Panc1 (cell line): ENCODE data around the gene PLB1.

ENCODE experiments used
- POLR2AphosphoS5 ChIP-seq: IDR thresholded peaks from 2 replicates; pipeline ENCODE4 v1.6.1; 2012; ENCODE audit warnings: mild to moderate bottlenecking, low read depth, low read length, moderate library complexity
- TF ChIP-seq, protein P1 (sequence below): fragments of 450-650 bp; IDR thresholded peaks from 2 replicates; pipeline ENCODE4 v1.5.1; 2017; ENCODE audit warnings: mild to moderate bottlenecking
- TF ChIP-seq, protein P2 (sequence below), 2 experiments: IDR thresholded peaks; 2 replicates each; pipeline ENCODE4 v1.6.1; 2011 to 2012; ENCODE audit warnings: low read depth in 2 of 2, control low read depth in 1 of 2, low read length in 1 of 2, mild to moderate bottlenecking in 1 of 2, moderate library complexity in 1 of 2; ENCODE audit not compliant: insufficient read depth in 1 of 2

DNA sequence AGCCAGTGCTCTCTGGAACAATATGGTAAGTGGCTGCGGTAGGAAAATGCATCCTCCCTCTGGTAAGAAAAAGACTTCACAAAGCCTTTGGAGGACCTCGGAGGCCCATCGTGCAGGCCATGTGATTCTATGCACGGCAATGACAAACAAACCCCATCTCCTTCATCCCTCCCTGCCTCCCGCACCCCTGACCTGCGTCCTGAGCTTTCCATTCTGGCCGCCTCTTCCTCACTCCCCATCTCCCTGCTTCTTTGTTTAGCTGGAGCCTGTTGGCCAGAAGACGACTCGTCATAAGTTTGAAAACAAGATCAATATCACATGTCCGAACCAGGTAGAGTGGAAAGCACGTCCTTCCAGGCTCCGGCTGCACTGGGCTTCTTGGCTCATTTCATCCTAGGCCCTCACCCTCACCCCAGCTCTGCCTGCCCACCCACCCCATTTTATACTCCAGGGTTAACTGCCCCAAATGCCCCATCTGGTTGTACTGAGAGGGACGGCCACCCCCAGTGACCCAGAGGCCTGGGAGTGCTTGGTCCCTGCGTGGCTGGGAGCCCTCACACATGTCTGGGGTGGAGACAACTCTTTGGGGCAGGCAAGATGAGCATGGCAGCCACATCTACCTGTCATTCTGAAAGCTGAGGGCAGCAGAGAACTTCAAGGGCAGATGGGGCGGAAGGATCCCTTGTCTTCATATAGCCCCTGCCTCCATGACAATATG, 94.0 kb downstream of the PLB1 start:
- no peak for TF ChIP-seq POLR2AphosphoS5
- TF ChIP-seq, protein P1, sequence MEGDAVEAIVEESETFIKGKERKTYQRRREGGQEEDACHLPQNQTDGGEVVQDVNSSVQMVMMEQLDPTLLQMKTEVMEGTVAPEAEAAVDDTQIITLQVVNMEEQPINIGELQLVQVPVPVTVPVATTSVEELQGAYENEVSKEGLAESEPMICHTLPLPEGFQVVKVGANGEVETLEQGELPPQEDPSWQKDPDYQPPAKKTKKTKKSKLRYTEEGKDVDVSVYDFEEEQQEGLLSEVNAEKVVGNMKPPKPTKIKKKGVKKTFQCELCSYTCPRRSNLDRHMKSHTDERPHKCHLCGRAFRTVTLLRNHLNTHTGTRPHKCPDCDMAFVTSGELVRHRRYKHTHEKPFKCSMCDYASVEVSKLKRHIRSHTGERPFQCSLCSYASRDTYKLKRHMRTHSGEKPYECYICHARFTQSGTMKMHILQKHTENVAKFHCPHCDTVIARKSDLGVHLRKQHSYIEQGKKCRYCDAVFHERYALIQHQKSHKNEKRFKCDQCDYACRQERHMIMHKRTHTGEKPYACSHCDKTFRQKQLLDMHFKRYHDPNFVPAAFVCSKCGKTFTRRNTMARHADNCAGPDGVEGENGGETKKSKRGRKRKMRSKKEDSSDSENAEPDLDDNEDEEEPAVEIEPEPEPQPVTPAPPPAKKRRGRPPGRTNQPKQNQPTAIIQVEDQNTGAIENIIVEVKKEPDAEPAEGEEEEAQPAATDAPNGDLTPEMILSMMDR = no peak
- TF ChIP-seq, protein P2, sequence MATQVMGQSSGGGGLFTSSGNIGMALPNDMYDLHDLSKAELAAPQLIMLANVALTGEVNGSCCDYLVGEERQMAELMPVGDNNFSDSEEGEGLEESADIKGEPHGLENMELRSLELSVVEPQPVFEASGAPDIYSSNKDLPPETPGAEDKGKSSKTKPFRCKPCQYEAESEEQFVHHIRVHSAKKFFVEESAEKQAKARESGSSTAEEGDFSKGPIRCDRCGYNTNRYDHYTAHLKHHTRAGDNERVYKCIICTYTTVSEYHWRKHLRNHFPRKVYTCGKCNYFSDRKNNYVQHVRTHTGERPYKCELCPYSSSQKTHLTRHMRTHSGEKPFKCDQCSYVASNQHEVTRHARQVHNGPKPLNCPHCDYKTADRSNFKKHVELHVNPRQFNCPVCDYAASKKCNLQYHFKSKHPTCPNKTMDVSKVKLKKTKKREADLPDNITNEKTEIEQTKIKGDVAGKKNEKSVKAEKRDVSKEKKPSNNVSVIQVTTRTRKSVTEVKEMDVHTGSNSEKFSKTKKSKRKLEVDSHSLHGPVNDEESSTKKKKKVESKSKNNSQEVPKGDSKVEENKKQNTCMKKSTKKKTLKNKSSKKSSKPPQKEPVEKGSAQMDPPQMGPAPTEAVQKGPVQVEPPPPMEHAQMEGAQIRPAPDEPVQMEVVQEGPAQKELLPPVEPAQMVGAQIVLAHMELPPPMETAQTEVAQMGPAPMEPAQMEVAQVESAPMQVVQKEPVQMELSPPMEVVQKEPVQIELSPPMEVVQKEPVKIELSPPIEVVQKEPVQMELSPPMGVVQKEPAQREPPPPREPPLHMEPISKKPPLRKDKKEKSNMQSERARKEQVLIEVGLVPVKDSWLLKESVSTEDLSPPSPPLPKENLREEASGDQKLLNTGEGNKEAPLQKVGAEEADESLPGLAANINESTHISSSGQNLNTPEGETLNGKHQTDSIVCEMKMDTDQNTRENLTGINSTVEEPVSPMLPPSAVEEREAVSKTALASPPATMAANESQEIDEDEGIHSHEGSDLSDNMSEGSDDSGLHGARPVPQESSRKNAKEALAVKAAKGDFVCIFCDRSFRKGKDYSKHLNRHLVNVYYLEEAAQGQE (IDR thresholded peaks at IDR 0.05; ENCODE audit: insufficient read depth in 1 of 2, low read depth in 2 of 2, low read length in 1 of 2) = no peak
